ENCODE data around the gene LGALS9B.
"Not testable (repeated sequence)": the region's sequence is repeated elsewhere in the genome, so short reads cannot be mapped to it uniquely, and the experiment has no call there.

LGALS9B gene

GRCh38 chr17:20484930-20485329, 17.6 kb upstream of the LGALS9B start:
- H3K9me3 ChIP-seq; H3K4me1 ChIP-seq; H3K27ac ChIP-seq; H3K4me3 ChIP-seq; H3K36me3 ChIP-seq; H3K27me3 ChIP-seq; DNase-seq; intact Hi-C loops (cut with DNase I; ENCODE audit: low total_unique reads): not testable (repeated sequence)

DNA sequence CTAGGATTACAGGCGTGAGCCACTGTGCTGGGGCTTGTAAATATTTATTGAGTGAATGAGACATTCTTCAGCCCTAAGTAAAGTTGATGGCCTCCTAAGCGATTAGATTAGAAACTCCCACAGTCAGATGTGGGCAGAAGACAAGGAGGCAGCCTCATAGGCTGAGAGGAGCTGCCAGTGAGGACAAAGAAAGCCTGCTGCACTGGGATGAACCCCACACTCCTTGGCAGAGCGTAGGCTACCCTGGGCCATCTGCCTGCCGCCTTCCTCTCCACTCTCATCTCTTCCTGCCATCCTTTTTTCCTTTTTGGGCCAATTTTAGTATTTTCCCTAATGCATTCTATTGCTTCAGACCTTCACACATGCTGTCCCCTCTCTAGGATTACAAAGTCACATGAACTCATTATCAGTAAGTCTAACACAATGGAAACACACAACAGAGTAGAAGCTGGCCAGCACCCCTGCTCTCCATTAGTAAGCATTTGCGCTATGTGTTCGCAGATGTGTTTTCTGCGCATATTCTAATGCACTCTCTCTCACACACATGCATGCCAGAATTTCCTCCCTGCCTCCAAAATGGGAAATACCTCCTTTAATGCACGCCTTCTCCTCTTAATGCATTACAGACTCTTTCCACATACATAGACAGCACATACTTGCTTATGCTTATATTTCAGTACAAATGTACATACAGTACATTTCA, 12.7 kb upstream of the LGALS9B start:
- H3K4me3 ChIP-seq; H3K36me3 ChIP-seq; DNase-seq; H3K27me3 ChIP-seq; intact Hi-C loops (cut with DNase I; ENCODE audit: low total_unique reads); H3K9me3 ChIP-seq; H3K27ac ChIP-seq; H3K4me1 ChIP-seq: not testable (repeated sequence)

DNA sequence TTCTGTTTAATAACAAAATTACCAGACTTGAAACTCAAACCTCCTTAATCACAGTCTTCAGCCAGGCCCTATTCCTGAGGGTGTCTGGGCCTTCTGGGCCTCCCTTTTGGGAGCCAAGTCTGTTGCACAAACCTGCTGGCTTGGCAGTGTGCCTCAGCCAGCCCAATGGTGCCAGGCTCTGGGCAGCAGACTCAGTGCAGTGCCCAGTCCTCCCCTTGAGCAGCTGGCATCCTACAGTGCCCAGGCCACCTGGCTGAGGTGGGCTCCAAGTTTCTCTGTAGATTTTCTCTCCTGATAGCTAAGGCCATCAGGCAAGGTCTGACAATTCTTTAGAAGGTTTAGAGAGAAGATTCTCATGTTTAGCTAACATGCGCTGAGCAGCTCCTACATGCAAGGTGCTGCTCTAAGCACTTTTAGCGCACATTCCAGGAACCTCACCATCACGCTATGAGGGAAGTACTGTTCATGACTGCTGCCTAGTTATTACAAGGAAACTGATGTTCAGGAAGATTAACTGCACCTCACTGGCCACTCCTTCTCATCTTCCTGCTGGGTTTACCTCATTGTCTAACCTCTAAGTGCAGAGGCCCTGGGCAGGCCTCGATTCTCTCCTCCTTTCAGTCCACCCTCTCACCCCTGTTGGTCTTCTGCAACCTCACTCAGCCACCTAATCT, 10.2 kb upstream of the LGALS9B start:
- H3K36me3 ChIP-seq; intact Hi-C loops (cut with DNase I; ENCODE audit: low total_unique reads); H3K4me3 ChIP-seq; H3K27me3 ChIP-seq; H3K27ac ChIP-seq; DNase-seq; H3K9me3 ChIP-seq; H3K4me1 ChIP-seq: not testable (repeated sequence)

DNA sequence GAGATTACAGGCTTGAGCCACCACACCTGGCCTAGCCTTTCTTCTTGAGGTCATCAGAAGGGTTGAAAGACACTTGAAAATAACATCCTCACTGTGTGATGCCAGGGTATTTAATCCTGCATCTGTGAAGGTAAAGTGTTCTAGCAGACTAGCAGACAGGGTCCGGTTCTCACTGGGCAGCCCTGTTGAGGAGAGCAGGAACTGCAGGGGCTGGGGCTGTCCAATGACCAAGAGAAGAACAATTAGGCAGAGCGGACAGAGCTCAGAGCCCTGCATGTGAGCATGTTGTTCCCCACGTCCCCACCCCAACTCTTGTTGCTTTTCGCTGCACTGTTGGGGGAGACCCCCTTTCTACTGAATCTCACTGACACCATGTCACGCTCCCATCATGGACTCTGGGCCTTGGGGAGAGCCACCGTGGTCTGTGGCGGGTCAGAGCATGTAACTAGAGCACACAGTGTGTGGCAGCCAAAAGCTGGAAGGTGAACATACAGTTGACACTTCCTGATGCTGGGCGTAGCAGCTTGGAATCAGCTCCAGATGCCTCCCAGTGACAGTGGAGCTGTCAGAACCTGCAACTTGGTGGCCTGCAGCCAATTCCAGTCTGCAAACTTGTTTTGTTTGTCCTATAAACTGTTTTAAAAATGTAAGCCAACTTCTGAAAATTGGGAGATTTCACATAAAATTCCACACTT, 7.9 kb upstream of the LGALS9B start:
- H3K4me1 ChIP-seq; H3K9me3 ChIP-seq; H3K27me3 ChIP-seq; H3K27ac ChIP-seq; DNase-seq; H3K36me3 ChIP-seq; intact Hi-C loops (cut with DNase I; ENCODE audit: low total_unique reads); H3K4me3 ChIP-seq: not testable (repeated sequence)

GRCh38 chr17:20474081-20474480, 6.7 kb upstream of the LGALS9B start:
- DNase-seq; H3K27ac ChIP-seq; H3K4me1 ChIP-seq; H3K36me3 ChIP-seq; H3K9me3 ChIP-seq; intact Hi-C loops (cut with DNase I; ENCODE audit: low total_unique reads); H3K4me3 ChIP-seq; H3K27me3 ChIP-seq: not testable (repeated sequence)

DNA sequence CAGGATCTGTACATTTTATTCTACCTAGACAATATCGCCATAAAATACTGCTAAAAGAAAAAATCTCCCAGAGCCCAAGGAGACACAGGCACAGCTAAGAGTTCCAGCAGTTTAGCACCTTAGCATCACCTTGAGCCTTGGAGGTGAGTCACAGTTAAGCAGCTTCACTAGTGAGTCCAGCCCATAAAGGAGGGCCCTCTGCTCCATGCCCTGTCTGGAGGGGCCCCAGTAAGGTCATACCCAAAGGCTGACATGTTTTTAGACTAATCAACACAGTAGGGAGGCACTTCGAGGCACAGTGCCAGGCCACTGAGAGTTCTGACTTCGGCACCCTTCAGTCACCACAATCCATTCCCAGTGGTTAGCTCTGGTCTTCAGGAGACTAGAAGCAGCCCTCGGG, 2.6 kb upstream of the LGALS9B start:
- DNase-seq; H3K36me3 ChIP-seq; H3K27me3 ChIP-seq; H3K4me3 ChIP-seq; H3K9me3 ChIP-seq; H3K27ac ChIP-seq; H3K4me1 ChIP-seq; intact Hi-C loops (cut with DNase I; ENCODE audit: low total_unique reads): not testable (repeated sequence)

DNA sequence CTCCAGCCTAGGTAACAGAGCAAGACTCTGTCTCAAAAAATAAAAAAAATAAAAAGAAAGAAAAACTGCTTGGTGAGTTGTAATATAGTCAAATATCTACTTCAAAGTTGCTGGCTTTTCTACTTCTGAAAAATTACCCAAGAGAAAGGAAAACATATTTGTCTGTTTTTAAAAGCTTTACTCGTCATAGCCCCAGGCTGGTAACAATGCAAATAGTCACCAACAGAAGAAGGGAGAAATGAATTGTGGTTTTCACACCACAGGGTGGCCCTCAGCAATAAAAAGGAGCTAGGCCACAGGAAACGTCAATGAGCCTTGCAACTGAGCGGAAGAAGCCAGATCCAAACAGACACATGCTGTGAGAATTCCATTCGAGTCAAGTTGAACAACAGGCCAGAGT, 1.8 kb upstream of the LGALS9B start:
- H3K9me3 ChIP-seq; H3K36me3 ChIP-seq; H3K4me3 ChIP-seq; intact Hi-C loops (cut with DNase I; ENCODE audit: low total_unique reads); H3K27me3 ChIP-seq; DNase-seq; H3K4me1 ChIP-seq; H3K27ac ChIP-seq: not testable (repeated sequence)

GRCh38 chr17:20466999-20467398, 340 bp downstream of the LGALS9B start:
- intact Hi-C loops (cut with DNase I; ENCODE audit: low total_unique reads); H3K4me1 ChIP-seq; H3K27ac ChIP-seq: not testable (repeated sequence)

GRCh38 chr17:20466553-20466952, 786 bp downstream of the LGALS9B start:
- H3K36me3 ChIP-seq; DNase-seq; H3K9me3 ChIP-seq; H3K4me3 ChIP-seq; H3K27ac ChIP-seq; H3K27me3 ChIP-seq; H3K4me1 ChIP-seq; intact Hi-C loops (cut with DNase I; ENCODE audit: low total_unique reads): not testable (repeated sequence)

More at GRCh38 chr17:20466999-20467398, 340 bp downstream of the LGALS9B start:
- not testable (repeated sequence) for DNase-seq, H3K36me3 ChIP-seq, H3K27me3 ChIP-seq, H3K4me3 ChIP-seq, H3K9me3 ChIP-seq

- H3K9me3 ChIP-seq; DNase-seq; H3K27ac ChIP-seq; H3K4me1 ChIP-seq; intact Hi-C loops (cut with DNase I; ENCODE audit: low total_unique reads); H3K36me3 ChIP-seq; H3K27me3 ChIP-seq; H3K4me3 ChIP-seq: not testable (repeated sequence)
Observed at GRCh38 chr17:20465535-20465934, 1.8 kb downstream of the LGALS9B start.

DNA sequence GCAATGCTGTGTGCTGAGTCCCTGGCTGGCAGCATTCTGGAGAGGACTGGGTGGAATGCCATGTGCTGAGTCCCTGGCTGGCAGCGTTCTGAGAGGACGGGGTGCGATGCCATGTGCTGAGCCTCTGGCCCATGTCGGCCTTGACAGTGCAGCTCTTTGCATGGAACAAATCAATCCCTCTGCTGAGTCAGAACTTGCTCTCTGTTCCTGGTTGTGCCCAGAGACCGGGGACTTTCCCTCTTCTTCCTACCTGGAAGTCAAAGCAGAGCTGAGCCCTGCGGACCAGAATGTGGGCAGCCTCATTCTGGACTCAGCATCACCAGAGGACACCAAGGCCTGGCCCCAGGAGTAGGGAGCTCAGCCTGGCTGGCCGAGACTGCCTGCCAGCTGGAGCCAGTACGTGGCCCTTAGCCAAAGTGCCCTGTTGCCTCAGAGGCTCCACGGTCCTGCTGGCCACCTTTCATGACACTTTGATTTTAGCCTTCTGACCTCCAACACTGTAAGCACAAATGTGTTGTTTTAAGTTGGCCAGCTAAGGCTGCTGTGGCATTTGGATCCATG, 2.4 kb downstream of the LGALS9B start:
- H3K36me3 ChIP-seq; DNase-seq; H3K4me3 ChIP-seq; H3K27ac ChIP-seq; H3K4me1 ChIP-seq; H3K9me3 ChIP-seq; H3K27me3 ChIP-seq; intact Hi-C loops (cut with DNase I; ENCODE audit: low total_unique reads): not testable (repeated sequence)

DNA sequence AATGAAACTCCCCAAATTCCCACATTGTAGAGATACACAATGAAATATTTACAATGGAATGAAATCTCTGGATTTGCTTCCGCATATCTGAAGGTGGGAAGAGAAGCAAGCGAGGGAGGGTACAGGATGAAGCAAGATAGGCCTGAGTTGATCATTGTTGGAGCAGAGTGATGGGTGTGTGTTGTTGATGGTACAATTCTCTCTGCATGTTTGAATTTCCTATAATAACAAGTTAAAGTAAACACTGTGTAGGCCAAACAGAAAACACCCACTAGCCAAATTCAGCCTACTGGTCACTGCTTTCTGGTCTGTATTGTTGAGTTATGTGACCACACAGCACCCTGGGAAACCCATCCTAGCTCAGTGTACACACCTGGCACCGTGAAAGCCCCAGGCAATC, 5.2 kb downstream of the LGALS9B start:
- intact Hi-C loops (cut with DNase I; ENCODE audit: low total_unique reads); H3K4me3 ChIP-seq; H3K9me3 ChIP-seq; DNase-seq; H3K36me3 ChIP-seq; H3K4me1 ChIP-seq; H3K27me3 ChIP-seq; H3K27ac ChIP-seq: not testable (repeated sequence)

DNA sequence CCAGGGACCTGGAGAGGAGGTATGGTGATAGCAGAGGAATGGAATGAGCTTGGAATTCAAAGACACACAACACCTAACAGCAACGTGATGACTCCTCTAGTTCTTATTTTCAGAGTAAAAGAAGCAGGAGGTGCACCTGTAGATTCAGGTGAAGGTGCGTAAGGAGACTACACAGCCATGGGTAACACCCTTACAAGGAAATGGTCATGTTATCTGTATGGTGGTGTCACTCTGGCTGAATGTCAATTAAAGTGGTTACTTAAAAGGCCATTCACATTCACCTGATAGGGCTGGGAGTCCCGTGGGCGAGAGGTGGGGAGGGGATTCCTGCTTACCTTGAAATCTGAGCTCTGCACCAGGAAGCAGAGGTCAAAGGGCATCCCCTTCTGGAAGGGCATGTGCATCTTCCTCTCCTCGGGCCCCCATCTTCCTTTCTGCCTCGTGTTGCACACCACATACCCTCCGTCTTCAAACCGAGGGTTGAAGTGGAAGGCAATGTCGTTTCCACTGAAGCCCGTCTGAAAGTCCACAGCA, 9.4 kb downstream of the LGALS9B start:
- H3K27ac ChIP-seq = not testable (repeated sequence)

DNA sequence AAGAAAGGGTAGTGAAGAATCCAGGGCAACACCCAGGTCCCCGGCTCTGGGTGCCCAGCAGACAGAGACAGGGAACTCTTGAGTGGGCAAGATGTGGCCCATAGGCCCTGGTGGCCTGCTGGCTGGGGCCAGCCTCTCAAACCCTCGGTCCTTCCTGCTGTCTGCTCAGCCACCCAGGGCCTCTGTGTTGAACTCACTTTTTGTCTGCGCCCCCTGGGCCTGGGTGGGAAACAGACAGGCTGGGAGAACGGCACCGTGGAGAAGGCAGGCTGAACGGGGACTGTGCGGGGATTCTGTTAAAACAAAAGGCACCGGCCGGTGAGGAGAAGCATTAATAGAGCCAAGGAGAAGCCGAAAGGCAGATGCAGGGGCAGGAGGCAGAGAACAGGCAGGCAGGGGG, 12.2 kb downstream of the LGALS9B start:
- H3K4me3 ChIP-seq; H3K27ac ChIP-seq; H3K9me3 ChIP-seq; H3K27me3 ChIP-seq; DNase-seq; H3K36me3 ChIP-seq; intact Hi-C loops (cut with DNase I; ENCODE audit: low total_unique reads); H3K4me1 ChIP-seq: not testable (repeated sequence)

More for the DNA sequence above, 9.4 kb downstream of the LGALS9B start:
- H3K4me3 ChIP-seq; H3K27me3 ChIP-seq; H3K9me3 ChIP-seq; DNase-seq; H3K36me3 ChIP-seq; H3K4me1 ChIP-seq; intact Hi-C loops (cut with DNase I; ENCODE audit: low total_unique reads): not testable (repeated sequence)

Data from tibial artery (tissue), 4 donors.